ENCODE measurements around the gene FAM234A.

GRCh38 chr16:301235-301634 is 66.6 kb downstream of the FAM234A start:
- TF ChIP-seq, protein P1, sequence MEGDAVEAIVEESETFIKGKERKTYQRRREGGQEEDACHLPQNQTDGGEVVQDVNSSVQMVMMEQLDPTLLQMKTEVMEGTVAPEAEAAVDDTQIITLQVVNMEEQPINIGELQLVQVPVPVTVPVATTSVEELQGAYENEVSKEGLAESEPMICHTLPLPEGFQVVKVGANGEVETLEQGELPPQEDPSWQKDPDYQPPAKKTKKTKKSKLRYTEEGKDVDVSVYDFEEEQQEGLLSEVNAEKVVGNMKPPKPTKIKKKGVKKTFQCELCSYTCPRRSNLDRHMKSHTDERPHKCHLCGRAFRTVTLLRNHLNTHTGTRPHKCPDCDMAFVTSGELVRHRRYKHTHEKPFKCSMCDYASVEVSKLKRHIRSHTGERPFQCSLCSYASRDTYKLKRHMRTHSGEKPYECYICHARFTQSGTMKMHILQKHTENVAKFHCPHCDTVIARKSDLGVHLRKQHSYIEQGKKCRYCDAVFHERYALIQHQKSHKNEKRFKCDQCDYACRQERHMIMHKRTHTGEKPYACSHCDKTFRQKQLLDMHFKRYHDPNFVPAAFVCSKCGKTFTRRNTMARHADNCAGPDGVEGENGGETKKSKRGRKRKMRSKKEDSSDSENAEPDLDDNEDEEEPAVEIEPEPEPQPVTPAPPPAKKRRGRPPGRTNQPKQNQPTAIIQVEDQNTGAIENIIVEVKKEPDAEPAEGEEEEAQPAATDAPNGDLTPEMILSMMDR (IDR thresholded peaks at IDR 0.05; ENCODE audit: insufficient read depth, low read length, poor library complexity, severe bottlenecking) = no peak
- no peak for TF ChIP-seq EZH2phosphoT487 (conservative IDR thresholded peaks at IDR 0.05; ENCODE audit: low read length)
